Measurements from ENCODE around the gene DOK3. TPM values are rescaled to one million over a fixed set of nuclear protein-coding genes. Genes with fewer than 3 reads are reported as not detected.

The DOK3 gene
- total RNA-seq, 8 experiments from 2014 or later: 0.92 to 4.9 (median 2.4) TPM

DNA sequence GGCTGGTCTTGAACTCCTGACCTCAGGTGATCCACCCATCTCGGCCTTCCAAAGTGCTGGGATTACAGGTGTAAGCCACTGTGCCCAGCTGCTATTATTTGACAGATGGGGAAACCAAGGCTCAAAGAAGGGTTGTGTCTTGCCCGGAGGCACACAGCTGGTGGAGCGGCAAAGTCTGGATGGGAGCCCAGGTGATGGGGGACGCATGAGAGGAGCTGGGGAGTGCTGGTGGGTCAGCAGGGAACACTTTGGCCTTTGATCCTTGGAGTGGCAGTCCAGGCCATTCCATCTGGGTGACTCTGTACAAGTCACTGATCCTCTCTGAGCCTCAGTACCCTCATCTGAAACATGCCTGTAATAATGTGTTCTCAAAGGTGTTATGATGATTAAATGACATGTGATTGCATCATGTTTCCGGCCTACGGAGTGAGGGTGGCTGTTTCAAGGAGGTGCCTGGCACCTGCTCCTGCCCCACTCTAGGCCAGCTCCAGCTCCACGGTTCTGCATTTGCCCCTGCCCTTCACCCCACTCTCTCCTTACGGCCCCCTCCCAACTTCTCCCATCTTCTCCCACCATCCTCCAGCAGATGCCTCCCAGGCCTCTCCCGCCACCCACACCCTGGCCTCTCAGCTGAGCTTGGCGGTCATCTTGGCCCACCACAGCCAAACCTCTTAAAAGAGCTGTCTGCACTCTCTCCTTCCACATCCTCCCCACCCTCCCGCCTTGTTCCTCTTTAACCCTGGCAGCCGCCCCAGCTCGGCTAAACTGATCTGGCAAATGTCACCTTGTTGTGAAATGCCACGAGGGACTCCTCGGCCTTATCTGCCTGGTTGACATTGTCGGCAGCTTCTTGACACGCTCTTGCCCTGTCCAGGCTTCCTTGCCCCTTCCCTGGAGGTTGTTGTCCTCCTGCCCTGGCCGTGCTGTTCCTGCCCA lies 30.6 kb downstream of the DOK3 start:
- peaks cover 21% of the 10 kb centered on the region in 2 donors for H3K4me1 ChIP-seq (replicated peaks in 1 of 2)
- peak in 4 of 8 experiments; percentile 3 to 41 (median 25) for ATAC-seq (replicated peaks in 6 of 8)
- in situ Hi-C loops (cut with MboI; ENCODE audit: low pct_unique_long_range_greater_than_20kb in 2 of 9, low sequenced_read_pairs in 9 of 9, unreplicated experiment in 9 of 9): loop anchor here in 1 of 9 experiments (25.0 kb wide), 1 partner anchor 92 kb away; the partner anchor contains the start of gene SLC34A1
- no peak overlapping the region for H3K27ac ChIP-seq
- H3K4me3 ChIP-seq: no peak overlapping the region
- 0 to 100% (median 60%) methylated on average over 1 to 7 of the region's 18 CpGs; no CpG with 5 or more reads in 3 of the 10 experiments for WGBS, 10 experiments

DNA sequence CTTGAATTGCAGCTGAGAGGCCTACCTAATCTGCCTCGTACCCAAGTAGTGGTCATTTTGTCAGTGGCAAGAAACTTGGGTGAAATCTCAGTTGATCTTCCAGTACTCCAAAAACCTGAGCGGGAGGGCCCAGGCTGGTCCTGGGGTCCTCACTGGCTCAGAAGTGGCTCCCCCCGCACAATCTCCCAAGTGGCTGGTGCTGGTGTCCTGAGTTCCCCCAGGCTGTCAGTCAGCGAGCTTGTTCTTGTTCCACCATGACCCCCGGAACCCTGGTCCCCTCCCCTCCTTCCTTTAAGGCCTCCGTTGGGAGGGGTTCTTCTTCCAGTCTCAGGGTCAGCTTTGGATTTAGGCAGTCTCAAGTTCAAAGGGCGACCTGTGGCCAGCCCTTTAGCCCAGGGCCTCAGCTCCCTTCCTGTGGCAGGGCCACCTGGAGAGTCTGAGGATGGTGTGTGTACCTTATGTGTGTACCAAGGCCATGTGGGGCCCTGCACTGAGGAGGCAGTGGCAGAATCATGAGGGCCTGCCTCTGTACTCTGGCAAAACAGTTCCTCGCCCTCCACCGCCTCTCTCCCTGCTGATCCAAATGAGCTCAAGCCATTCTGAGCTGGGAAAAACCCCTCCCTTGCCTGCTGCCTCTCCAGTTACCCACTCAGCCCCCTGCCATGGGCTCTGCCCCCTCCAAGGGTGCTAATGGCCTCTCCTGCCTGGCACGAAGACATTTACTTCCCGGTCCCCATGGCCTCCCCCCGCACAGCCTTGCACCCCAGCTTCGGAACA lies 31.7 kb downstream of the DOK3 start:
- 93 to 100% (median 94%) methylated on average over 1 to 6 of the region's 13 CpGs; no CpG with 5 or more reads in 5 of the 10 experiments for WGBS, 10 experiments
- no peak for ATAC-seq (replicated peaks in 6 of 8)
- in situ Hi-C loops (cut with MboI; ENCODE audit: low pct_unique_long_range_greater_than_20kb in 2 of 9, low sequenced_read_pairs in 9 of 9, unreplicated experiment in 9 of 9): loop anchor here in 1 of 9 experiments (25.0 kb wide), 1 partner anchor 91 kb away; the partner anchor contains the start of gene SLC34A1
- Histone ChIP-seq H3K4me1 (replicated peaks in 1 of 2) (peaks cover 20 to 22% of the 10 kb centered on the region in 2 donors), H3K27ac (no peak overlapping the region), H3K4me3 (no peak overlapping the region)

DNA sequence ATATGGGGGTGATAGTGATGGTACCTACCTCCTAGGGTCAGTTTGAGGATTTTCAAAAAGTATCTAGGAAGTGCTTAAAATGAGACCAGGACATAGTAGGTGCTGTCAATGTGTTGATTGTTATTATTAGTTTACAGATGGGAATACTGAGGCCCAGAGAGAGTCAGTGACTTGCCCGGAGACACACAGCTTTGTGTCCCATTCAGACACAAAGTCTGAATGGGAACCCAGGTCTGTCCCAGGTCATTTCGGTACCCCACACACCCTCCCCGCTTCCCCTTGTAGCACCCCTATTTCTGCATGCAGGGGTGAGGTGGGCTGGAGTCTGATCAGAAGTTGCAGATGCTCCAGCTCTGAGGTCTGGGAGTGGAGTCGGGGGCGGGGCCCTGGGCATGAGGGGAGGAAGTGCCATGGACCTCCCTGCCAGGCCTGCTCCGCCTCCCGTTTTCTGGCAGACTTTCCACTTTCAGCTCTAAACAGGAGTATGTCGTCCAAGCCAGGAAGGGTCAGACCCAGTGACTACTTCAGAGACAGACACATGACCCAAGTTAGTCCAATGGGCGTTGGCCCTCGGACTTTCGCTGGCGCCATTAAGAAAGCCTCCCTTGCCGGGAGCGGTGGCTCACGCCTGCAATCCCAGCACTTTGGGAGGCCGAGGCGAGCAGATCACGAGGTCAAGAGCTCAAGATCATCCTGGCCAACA lies 32.9 kb downstream of the DOK3 start:
- ATAC-seq (replicated peaks in 6 of 8): no peak
- no peak overlapping the region for H3K27ac ChIP-seq
- 53 to 96% (median 90%) methylated on average over 3 to 13 of the region's 18 CpGs; no CpG with 5 or more reads in 6 of the 10 experiments for WGBS, 10 experiments

DNA sequence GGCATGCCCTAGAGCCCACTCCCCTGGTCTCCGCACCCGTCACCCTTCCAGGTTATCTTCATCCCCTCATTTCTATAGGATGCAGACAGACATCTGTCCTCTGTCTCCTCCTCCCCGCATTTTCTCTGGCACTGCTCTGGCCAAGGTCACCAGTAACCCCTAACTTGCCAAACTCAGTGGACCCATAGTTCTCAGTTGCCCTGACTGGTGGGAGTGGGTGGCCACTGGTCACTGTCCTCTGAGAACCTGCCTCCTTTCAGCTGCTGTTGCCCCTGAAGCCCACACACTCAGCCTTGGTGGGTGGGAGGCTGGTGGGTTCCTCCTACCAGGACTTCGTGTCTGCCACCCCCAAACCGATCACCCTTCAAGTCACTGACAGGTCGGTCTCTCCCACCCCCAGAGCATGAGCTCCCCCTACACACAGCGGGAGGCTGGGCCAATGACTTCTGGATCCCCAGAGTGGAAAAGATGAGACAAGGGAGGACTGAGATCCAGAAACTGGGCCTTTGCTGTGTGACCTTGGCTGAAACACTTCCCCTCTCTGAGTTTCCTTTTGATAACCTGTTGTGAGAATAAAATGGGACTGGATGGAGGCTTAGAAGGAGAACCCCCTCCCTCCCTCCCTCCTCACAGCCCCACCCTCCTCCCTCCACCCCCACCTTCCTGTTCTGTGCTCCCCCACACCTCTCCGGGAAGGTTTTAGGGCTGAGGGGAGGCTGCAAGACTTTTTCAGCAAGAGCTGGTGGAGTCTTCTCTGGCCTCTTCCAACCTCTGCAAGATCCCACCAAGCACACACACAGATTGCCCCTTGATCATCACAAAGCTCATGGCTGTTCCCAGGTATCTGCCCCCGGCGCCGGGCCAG lies 33.8 kb downstream of the DOK3 start:
- Histone ChIP-seq H3K4me3 (no peak overlapping the region), H3K27ac (no peak overlapping the region), H3K4me1 (replicated peaks in 1 of 2) (peaks cover 28 to 29% of the 10 kb centered on the region in 2 donors)
- no peak for ATAC-seq (replicated peaks in 6 of 8)
- in situ Hi-C loops (cut with MboI; ENCODE audit: low pct_unique_long_range_greater_than_20kb in 2 of 9, low sequenced_read_pairs in 9 of 9, unreplicated experiment in 9 of 9): loop anchor here in 1 of 9 experiments (25.0 kb wide), 1 partner anchor 88 kb away; the partner anchor contains the start of gene SLC34A1
- WGBS, 10 experiments: 25 to 100% (median 90%) methylated on average over 1 to 4 of the region's 11 CpGs; no CpG with 5 or more reads in 7 of the 10 experiments

More for the DNA sequence above, 32.9 kb downstream of the DOK3 start:
- in situ Hi-C loops (cut with MboI; ENCODE audit: low pct_unique_long_range_greater_than_20kb in 2 of 9, low sequenced_read_pairs in 9 of 9, unreplicated experiment in 9 of 9): loop anchor here in 1 of 9 experiments (25.0 kb wide), 1 partner anchor 89 kb away; the partner anchor contains the start of gene SLC34A1
- no peak overlapping the region for H3K4me3 ChIP-seq
- peaks cover 19 to 20% of the 10 kb centered on the region in 2 donors for H3K4me1 ChIP-seq (replicated peaks in 1 of 2)

DNA sequence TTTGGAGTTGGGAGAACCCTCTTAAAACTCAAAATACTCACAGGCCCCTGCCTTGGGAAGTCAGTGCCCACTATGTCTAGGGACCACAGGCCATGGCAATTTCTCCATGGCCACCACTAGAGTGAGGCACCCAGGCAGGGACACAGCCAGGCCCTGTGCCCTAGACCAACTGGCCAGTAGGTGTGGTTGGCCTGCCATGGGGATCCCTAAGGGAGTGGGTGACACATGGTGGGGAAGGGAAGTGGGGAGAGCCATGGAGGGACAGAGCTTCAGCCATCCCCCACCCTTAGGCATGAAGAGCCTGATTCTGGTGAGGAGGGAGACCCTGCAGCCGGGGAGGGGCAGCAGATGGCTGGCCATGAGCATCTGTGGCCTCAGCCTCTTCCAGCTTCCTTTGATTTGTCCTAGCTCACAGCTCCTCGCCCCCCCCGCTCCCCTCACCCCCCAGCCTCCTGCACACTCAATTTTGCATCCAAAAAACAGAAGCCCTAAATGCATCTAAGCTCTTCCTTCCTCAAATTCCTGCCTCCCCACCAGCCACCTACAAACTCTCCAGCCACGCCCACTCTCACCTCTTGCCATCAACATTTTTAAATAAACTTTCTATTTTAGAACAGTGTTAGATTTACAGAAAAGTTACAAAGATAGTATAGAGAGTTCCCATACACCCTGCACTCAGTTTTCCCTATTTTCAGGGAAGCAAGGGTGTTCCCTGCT lies 34.6 kb downstream of the DOK3 start:
- peaks cover 33 to 37% of the 10 kb centered on the region in 2 donors for H3K4me1 ChIP-seq (replicated peaks in 1 of 2)
- in situ Hi-C loops (cut with MboI; ENCODE audit: low pct_unique_long_range_greater_than_20kb in 2 of 9, low sequenced_read_pairs in 9 of 9, unreplicated experiment in 9 of 9): loop anchor here in 1 of 9 experiments (25.0 kb wide), 1 partner anchor 88 kb away; the partner anchor contains the start of gene SLC34A1
- no peak for ATAC-seq (replicated peaks in 6 of 8)
- WGBS, 10 experiments: 0 to 71% (median 20%) methylated on average over 1 of the region's 4 CpGs; no CpG with 5 or more reads in 7 of the 10 experiments
- H3K27ac ChIP-seq: no peak overlapping the region
- H3K4me3 ChIP-seq: no peak overlapping the region

DNA sequence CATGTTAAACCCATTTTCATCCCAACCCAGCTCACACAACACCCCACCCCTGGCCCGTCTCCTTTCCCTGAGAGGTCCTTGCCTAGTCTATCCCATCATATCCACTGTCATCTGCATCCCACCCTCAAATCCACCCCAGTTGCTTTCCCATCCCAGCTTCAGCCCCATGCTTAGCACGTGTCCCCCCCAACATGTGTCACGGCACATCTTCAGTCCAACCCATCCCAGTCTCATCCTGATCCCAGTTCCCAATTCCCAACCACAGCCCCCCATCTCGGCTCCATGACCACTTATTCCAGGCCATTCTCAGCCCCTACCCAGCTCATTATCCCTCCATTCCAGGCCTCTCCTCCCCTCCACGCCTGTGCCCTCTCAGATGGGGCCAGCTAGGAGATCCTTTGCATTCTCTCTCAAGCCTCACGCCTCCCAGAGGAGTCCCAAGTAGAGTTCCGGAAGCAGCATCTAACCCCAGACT lies 35.6 kb downstream of the DOK3 start:
- in situ Hi-C loops (cut with MboI; ENCODE audit: low pct_unique_long_range_greater_than_20kb in 2 of 9, low sequenced_read_pairs in 9 of 9, unreplicated experiment in 9 of 9): no loop called here
- ATAC-seq (replicated peaks in 6 of 8): no peak
- Histone ChIP-seq H3K4me3 (peak overlapping the region in 4 of 5 donors; percentile 91 to 98 (median 94)), H3K4me1 (replicated peaks in 1 of 2) (peaks cover 39 to 40% of the 10 kb centered on the region in 2 donors), H3K27ac (no peak overlapping the region)
- WGBS, 10 experiments: no CpG with 5 or more reads among the region's 7 CpGs

DNA sequence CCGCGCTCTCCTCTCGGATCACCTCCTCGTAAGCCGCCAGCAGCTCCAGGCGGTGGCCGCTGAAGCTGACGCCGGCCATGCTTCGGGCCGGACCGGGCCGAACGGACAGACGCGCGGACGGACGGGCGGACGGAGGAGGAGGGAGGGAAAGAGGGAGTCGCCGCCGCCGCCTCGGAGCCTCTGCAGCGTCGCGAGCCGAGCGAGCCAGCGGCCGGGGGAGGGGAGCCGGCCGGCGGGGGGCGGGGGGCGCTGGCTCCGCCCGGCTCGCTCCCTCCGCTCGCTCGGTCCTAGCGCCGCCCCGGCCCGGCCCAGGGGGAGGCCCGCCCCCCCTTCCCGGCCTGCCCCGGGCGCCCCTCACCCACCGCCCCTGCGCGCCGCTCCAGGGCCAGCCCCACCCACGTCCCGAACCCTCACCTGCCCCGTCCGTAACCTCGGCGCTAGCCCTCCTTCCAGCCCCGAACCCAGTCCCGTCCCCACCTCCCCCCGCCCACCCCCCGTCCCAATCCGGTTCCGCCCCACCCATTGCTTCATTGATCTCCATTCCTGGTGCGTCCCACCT lies 36.1 kb downstream of the DOK3 start, which contains the start of gene DBN1:
DBN1 (minus strand) TSS at position 192 of the 559 bp plus-strand sequence; CDS start at position 79, 113 bp downstream.
- Histone ChIP-seq H3K27ac (peak within 1 kb of the TSS; percentile 98 to 99), H3K4me1 (replicated peaks in 1 of 2) (peaks cover 43 to 44% of the 10 kb centered on the region in 2 donors), H3K4me3 (peak within 1 kb of the TSS; percentile 71 to 98 (median 93))
- WGBS, 10 experiments: no CpG with 5 or more reads among the region's 69 CpGs
- in situ Hi-C loops (cut with MboI; ENCODE audit: low pct_unique_long_range_greater_than_20kb in 2 of 9, low sequenced_read_pairs in 9 of 9, unreplicated experiment in 9 of 9): no loop called here
- peak; percentile 12 to 72 (median 50) for ATAC-seq (replicated peaks in 6 of 8)

DNA sequence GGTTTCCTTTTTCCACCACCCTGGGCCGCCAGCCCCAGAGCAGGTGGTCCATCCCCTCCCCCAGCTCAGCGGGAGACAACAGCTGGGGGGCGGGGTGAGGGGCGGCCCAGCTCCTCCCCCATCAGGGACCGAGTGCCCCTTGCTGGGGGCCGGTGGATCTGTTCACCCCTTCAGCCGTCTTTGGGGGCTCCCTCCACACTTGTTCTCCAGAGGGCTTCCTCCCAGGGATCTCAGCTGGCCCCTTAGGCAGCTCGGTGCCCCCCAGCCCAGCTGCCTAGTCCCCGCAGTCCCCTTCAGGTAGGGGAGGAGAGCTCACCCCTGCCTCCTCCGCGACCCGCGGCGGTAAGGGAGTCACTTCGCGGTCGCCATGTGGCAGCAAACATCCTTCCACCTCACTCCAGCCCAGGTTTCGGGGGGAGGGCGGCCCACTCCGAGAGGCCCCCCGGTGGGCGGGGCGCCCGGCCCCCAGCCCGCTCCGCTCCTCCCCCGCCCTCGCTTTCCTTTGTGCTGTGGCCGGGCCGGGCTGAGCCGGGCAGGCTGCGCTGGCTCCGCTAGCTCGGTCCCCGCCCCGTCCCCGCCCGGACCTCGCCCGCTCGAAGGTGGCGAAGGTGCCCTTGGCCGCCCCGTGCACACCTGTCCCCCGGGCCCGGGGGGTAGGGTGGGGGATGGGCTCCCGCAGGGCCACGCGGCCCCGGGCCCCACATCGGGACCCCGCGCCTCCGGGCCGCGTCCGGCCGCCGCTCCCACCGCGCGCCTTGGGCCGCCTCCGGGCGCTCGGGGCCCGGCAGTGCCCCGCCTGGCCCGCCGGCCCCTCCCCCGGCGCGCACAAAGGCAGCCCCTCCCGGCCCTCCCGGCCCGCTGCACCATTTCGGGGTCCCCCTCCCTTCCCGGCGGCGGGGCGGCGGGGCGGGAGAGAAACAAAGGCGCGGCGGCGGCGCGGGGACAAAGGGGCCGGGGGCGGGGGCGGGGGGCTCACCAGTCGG lies 36.9 kb downstream of the DOK3 start:
- peak; percentile 7 to 49 (median 42) for ATAC-seq (replicated peaks in 6 of 8)
- peak overlapping the region; percentile 98 to 99 for H3K27ac ChIP-seq
- H3K4me1 ChIP-seq (replicated peaks in 1 of 2): peaks cover 44 to 48% of the 10 kb centered on the region in 2 donors
- in situ Hi-C loops (cut with MboI; ENCODE audit: low pct_unique_long_range_greater_than_20kb in 2 of 9, low sequenced_read_pairs in 9 of 9, unreplicated experiment in 9 of 9): no loop called here
- H3K4me3 ChIP-seq: peak overlapping the region; percentile 71 to 98 (median 93)
- WGBS, 10 experiments: 0% methylated on average over 1 of the region's 93 CpGs; no CpG with 5 or more reads in 9 of the 10 experiments

DNA sequence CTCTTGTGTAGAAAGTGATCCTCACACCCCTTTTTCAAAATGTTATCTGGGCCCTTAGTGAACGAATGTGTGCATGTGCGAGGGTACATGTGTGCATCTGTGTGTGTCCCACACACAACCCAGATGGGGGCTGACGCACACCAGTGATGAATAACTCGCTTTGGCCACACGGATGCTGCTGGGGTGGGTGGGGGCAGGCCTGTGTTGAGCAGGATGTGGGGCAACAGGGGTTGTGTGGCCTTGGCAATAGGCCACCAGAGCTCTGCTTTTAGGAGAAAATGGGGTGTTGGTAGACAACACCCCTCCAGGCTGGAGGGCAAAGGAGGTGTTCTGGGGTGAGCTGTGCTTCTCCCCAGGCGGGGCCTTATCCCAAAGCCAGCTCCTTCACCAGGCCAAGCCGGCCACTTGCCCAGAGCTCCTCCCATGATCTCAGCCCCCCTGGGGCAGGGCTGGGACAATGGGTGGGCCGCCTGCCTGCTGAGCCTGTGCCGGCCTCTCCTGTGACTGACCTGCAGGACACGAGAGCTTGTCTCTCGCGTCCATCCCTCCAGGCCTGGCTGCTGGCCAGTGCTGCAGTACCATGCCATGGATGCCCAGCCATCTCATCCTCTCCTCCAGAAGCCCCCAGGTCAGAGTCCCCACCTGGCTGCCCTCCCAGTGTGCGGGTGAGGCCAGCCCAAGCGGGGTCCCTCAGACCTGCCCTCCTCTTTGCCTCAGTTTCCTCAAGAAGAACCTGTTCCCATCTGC lies 37.8 kb downstream of the DOK3 start:
- peak in 3 of 8 experiments; percentile 1 to 11 (median 8) for ATAC-seq (replicated peaks in 6 of 8)
- in situ Hi-C loops (cut with MboI; ENCODE audit: low pct_unique_long_range_greater_than_20kb in 2 of 9, low sequenced_read_pairs in 9 of 9, unreplicated experiment in 9 of 9): no loop called here
- H3K4me1 ChIP-seq (replicated peaks in 1 of 2): peaks cover 44 to 48% of the 10 kb centered on the region in 2 donors
- H3K27ac ChIP-seq: peak overlapping the region; percentile 98 to 99
- H3K4me3 ChIP-seq: peak overlapping the region; percentile 71 to 98 (median 93)
- 0 to 40% (median 0%) methylated on average over 1 to 4 of the region's 14 CpGs; no CpG with 5 or more reads in 5 of the 10 experiments for WGBS, 10 experiments

Data from motor neuron (in vitro differentiated cells).